ENCODE results near the gene CSTPP1.

Gene CSTPP1

GRCh38 chr11:47136327-47136726 lies 199.8 kb downstream of the CSTPP1 start:
- DNase-seq (ENCODE audit: low spot score), result no peak

DNA sequence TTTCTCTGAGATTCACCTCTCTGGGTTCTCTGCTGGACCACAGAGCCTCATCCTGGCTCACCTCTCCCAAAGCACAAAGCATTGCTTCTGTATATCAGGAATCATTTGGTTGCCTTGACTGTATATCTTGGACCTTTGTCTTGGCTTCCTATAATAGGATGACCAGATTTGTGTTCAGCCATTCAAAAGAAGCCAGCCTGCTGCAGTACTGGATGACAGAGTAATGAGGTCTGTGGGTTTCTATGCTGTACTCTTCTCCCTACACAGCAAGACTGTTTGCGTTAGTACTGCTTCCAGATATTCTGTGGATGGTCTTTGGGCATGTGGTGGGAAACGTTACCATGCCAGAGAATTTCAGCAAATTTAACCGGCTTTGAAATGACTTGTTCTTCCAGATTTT lies 200.4 kb downstream of the CSTPP1 start:
- no peak for DNase-seq (ENCODE audit: low spot score)

DNA sequence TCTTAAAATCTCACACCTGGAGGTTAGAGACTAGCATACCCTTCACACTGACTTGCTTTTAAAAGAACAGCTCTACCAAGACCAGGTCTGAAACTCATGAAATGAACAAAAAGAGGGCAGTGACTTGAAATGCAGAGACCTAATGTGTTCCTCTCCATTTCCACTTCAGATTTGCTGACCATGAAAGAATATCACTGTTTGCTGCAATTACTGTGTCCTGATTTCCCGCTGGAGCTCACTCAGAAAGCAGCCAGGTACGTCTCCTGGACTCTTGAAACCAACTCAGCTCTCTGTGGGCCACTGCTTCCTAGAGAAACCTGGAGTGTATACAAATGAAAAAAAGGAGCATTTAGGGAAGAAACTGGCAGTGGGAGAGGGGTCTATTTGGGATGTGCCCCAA lies 200.9 kb downstream of the CSTPP1 start:
- no peak for DNase-seq (ENCODE audit: low spot score)

GRCh38 chr11:47139878-47140277 lies 203.3 kb downstream of the CSTPP1 start:
- no peak for DNase-seq (ENCODE audit: low spot score)

DNA sequence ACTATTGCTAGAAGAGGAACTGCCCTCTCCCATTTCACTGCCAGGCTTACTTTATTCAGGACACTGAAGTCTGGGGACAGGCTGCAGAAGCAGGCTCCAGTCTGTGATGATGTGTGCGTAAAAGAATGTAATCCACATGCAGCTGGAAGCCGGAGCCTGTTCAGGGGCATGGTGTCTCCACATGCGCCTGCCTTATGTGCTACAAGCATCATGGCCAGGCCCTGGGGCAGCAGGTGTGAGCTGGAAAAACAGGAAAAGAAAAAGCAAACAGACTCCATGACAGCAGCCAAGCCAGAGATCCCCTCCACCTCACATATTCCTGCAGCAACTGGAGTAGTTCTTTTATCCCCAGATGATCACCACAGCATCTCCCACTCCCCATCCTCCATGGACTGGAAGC lies 206.8 kb downstream of the CSTPP1 start:
- peak; percentile 32 for DNase-seq (ENCODE audit: low spot score)

DNA sequence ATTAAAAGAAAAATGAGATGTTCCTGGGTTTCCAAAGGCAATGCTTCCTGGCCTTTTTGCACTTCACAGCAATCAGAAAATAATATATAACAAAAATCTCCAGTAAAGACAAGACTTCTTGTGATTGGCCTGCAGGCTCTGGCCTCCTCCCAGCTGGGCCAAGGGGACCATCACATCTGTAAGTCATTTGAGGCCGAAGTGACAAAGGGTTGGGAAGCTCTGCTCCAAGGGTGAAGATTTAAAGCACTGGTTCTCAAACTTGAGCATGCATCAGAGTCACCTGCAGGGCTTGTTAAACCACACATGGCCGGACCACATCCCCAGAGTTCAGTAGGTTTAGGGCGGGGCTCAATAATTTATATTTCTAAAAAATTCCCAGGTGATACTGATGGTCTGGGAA lies 208.0 kb downstream of the CSTPP1 start:
- DNase-seq (ENCODE audit: low spot score), result no peak

GRCh38 chr11:47147250-47147649 lies 210.7 kb downstream of the CSTPP1 start:
- no peak for DNase-seq (ENCODE audit: low spot score)

- DNase-seq (ENCODE audit: low spot score), result no peak
Observed at GRCh38 chr11:47147681-47148080, 211.1 kb downstream of the CSTPP1 start.

GRCh38 chr11:47148270-47148669 lies 211.7 kb downstream of the CSTPP1 start:
- no peak for DNase-seq (ENCODE audit: low spot score)

- no peak for DNase-seq (ENCODE audit: low spot score)
Observed at GRCh38 chr11:47148903-47149531, 212.5 kb downstream of the CSTPP1 start.

- DNase-seq (ENCODE audit: low spot score), result no peak
Observed at GRCh38 chr11:47149782-47150181, 213.2 kb downstream of the CSTPP1 start.

DNA sequence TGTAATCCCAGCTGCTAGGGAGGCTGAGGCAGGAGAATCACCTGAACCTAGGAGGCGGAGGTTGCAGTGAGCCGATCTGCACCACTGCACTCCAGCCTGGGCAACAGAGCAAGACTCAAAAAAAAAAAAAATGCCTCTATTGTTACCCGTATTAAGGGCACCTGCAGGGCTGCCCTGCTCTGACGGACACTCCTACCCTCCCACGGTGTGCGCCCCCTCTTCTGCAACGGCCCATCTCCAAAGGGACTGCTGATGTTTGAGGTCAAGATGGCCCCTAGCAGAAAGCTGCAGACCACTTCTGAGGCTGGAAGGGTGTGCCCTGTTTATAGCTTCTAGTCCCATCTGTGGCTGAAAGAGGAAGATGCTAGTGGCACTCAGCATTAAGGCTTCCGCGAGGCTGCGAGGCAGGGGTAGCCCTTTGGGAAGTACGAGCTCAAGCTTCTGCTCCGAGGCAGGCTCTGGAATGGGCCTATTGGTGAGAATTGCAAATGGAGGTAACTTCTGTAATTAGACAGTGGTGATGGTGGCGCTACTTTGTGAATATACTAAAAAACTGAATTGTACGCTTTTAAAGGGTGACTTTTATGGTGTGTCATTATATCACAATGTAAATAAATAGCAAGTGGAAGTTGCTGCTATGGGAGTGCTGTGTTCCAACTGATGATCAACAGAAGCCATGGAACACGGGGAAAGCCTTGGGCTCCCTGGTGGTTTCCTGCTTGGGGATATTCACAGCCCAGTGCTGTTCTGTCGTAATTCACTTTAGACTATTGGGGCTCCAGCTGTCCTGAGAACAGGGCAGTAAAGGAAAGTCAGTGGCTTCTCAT lies 215.8 kb downstream of the CSTPP1 start:
- DNase-seq (ENCODE audit: low spot score), result no peak

DNA sequence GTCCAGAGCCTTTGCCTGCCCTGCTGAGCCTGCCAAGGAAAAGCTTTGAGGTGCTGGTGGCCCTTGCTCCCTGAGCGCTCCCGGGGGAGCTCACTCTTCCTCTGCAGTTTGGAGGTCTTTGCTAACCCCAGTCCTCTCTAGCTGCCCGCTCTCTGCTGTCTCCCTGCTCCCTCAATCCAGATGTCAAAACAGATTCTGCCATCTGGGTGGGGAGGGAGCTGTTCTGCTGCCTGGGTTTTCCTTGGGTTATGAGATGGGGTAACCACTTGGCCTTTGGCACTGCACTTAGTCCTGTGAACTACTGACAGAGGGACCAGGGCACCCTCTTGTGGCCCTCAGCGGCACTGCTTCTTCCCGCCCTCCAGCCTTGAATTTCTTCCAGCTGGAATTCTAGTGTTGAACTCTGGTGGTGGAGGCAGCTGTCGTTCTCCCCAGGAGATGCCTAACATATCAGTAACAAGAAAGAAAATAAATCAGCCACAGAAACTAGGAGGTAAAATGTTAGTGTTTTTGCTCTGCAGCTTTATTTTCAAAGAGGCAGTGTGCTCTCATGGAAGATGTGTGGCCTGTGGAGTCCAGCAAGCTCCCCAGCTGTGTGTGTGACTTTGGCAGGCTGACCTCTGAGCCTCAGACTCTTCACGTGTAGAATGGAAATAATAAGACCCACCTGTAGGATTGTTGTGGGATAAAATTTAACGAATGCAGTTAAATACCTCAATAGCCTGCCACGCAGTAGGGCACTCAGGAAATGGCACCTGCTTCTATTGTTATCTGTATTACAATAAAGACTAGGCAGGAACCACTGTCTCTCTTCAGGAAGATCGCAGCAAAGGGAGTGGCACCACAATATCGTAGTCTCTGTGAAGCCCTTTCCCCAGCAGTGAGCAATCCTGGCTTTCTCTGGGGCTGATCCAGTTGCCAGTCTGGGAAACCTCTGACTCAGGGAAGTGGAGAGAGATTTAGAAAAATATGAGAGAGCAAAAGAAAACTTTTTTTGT lies 216.7 kb downstream of the CSTPP1 start:
- peak; percentile 73 for DNase-seq (ENCODE audit: low spot score)

DNA sequence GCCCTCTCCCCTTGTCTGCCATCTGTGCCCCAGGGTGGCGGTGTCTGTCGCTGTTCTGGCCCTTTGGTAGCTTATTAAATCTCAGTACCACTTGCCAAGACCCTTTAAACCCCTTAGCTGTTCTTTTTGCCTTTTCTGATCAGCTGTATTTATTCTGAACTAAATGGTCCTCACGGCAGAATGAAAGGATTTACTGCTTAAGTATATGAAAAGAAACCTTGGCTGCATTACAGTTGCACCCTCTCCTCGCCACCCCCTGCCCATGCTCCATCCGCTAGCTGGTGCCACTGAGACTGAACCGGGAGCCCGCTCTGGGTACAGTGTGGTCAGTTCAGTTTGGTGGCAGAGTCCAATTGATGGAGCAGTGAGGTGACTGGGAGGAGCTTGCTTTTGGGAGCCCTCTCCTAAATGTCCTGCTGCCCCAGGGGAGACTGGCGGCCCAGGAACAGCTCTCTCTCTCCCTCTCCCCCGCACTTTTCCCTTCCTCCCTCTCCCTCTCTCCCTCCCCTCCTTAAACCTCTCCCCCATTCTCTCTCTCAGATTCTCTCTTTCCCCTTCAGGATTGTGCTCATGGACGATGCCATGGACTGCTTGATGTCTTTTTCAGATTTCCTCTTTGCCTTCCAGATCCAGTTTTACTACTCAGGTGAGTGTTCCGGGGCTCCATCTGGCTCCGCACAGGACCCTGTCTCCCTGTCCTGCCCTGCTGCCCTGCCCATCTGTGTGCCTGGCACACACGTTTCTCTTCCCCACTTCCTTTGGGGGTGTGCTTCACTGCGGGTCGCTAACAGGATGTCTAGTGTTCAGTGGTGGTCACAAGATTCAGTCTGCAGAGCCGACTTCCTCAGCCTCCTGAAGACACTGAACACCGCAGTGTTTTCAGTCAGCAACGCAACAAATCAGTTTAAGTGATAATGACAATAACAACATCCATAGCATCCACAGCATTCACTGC lies 218.3 kb downstream of the CSTPP1 start:
- no peak for DNase-seq (ENCODE audit: low spot score)

- DNase-seq (ENCODE audit: low spot score), result no peak
Observed at GRCh38 chr11:47155879-47156278, 219.3 kb downstream of the CSTPP1 start.

GRCh38 chr11:47156333-47156732 lies 219.8 kb downstream of the CSTPP1 start:
- peak; percentile 30 for DNase-seq (ENCODE audit: low spot score)

DNA sequence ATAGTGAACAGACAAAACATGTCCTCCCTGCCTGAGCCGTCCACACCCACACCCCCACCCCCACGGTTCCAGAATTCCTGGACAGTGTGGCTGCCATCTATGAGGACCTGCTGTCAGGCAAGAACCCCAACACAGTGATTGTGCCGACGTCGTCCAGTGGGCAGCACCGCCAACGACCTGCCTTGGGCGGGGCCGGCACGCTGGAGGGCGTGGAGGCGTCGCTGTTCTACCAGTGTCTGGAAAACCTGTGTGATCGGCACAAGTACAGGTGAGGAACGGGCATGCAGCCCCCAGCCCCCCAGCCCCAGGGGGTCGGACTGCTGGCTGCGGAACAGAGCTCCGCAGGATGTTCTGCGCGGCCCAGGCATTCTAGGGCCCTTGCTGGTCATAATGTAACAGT lies 220.4 kb downstream of the CSTPP1 start:
- no peak for DNase-seq (ENCODE audit: low spot score)

DNA sequence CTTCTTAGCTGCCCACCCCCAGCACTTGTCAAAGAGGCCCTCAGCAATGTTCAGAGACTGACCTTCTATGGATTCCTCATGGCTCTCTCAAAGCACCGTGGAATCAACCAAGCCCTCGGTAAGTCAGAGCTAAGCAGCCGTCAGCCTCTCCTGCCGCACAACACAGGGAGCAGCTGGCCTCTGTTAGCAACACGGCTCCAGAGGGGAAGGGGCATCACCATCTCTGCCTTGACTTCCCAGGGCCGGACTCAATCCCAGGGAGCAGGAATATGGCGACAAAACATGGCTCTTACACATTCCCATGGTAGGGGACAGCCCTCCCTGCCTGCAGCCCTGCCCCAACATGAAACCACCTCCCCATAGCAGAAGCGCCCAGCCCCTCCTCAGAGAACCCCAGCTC lies 221.2 kb downstream of the CSTPP1 start:
- no peak for DNase-seq (ENCODE audit: low spot score)

DNA sequence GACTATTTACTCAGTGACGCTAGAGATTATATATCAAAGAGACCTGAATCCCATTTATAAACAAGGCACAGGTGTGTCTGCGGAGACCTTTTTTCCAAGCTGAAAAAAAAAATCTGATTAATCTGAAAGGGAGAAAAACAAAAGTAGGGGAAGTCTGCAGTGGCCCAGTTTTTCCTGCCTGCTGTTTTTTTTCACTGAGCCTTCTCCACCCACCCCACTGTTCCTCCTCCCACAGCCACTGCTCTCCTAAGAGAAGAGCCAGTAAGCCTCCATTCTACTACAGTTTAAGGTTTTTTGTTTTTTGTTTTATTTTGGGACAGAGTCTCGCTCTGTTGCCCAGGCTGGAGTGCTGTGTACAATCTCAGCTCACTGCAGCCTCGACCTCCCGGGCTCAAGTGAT lies 221.7 kb downstream of the CSTPP1 start:
- no peak for DNase-seq (ENCODE audit: low spot score)

- no peak for DNase-seq (ENCODE audit: low spot score)
Observed at GRCh38 chr11:47160753-47161133, 224.2 kb downstream of the CSTPP1 start.

- peak; percentile 66 for DNase-seq (ENCODE audit: low spot score)
Observed at GRCh38 chr11:47161134-47161854, 224.7 kb downstream of the CSTPP1 start.

All from kidney tubule cell (primary cell).